ENCODE measurements around the gene HTR5A. TPM values are rescaled to one million over a fixed set of nuclear protein-coding genes. Genes with fewer than 3 reads are reported as not detected.

HTR5A gene
- total and polyA plus RNA-seq, 2 of the 13 experiments (the other 11 are each of a cell fraction or from before 2014, with no cell fraction given) = not detected

- DNase-seq (ENCODE audit: low spot score) = no peak
- in situ Hi-C loops (cut with HindIII; ENCODE audit: extremely low pct_ligation_motif_present, low pct_unique_long_range_greater_than_20kb) (no loop called here), intact Hi-C loops (cut with micrococcal nuclease; ENCODE audit: unreplicated experiment) (no loop called here)
- 75% methylated on average over 21 of the region's 43 CpGs for WGBS (ENCODE audit: low lambda C conversion rate)
- Histone ChIP-seq H2AFZ (ENCODE audit: low read length) (no peak overlapping the region), H3K27ac (ENCODE audit: extremely low read length, insufficient read depth, low read length) (no peak overlapping the region), H3K36me3 (replicated peaks in 1 of 2; ENCODE audit: control insufficient read depth in 1 of 2, insufficient read depth in 2 of 2, low read length in 2 of 2) (no peaks in the 10 kb centered on the region), H3K4me3 (replicated peaks in 1 of 3; ENCODE audit: insufficient read depth in 1 of 3, low read depth in 2 of 3, low read length in 3 of 3) (no peak overlapping the region), H3K9ac (ENCODE audit: insufficient read depth, low read depth, low read length) (no peak overlapping the region), H4K20me1 (ENCODE audit: insufficient read depth, low read length) (no peaks in the 10 kb centered on the region; the same call in 1 of the 2 replicates), H3K9me3 (ENCODE audit: low read length) (no peaks in the 10 kb centered on the region), H3K27me3 (ENCODE audit: control insufficient read depth in 1 of 2, insufficient read depth in 2 of 2, low read length in 2 of 2) (no peaks in the 10 kb centered on the region), H3K79me2 (ENCODE audit: insufficient read depth, low read length) (no peaks in the 10 kb centered on the region), H3K4me1 (ENCODE audit: insufficient read depth, low read length) (no peaks in the 10 kb centered on the region), H3K4me2 (ENCODE audit: low read depth, low read length) (no peak overlapping the region)
- BruUV-seq (replicated peaks) = no TSS peak
- POLR2A ChIA-PET = no interaction called here
- CTCF ChIA-PET (ENCODE audit: low intra/inter-chr PET ratio, low total read pairs) = no interaction called here
- no peak for FAIRE-seq
- ATAC-seq = no peak
- TF ChIP-seq ZSCAN9 (CRISPR knock-in tag; IDR thresholded peaks at IDR 0.05; ENCODE audit: borderline replicate concordance) (no peak), ZC3H4 (CRISPR knock-in tag; IDR thresholded peaks at IDR 0.05; ENCODE audit: borderline replicate concordance) (no peak), ZNF513 (CRISPR knock-in tag; conservative IDR thresholded peaks at IDR 0.05) (no peak), ZNF614 (CRISPR knock-in tag; IDR thresholded peaks at IDR 0.05; ENCODE audit: borderline replicate concordance) (no peak), HOXA3 (CRISPR knock-in tag; IDR thresholded peaks at IDR 0.05) (no peak), CREBL2 (CRISPR knock-in tag; IDR thresholded peaks at IDR 0.05; ENCODE audit: borderline replicate concordance) (no peak), ZNF512B (CRISPR knock-in tag; IDR thresholded peaks at IDR 0.05; ENCODE audit: borderline replicate concordance) (no peak), FOXP4 (CRISPR knock-in tag; IDR thresholded peaks at IDR 0.05) (no peak), POLR2AphosphoS5 (IDR thresholded peaks at IDR 0.05; ENCODE audit: low read depth, low read length) (no peak), HIC2 (CRISPR knock-in tag; IDR thresholded peaks at IDR 0.05; ENCODE audit: low read depth) (no peak), CAMTA2 (CRISPR knock-in tag; IDR thresholded peaks at IDR 0.05; ENCODE audit: borderline replicate concordance) (no peak), ZC3H13 (CRISPR knock-in tag; IDR thresholded peaks at IDR 0.05) (no peak), KDM5A (IDR thresholded peaks at IDR 0.05; ENCODE audit: borderline replicate concordance, low read length) (no peak), ZNF616 (CRISPR knock-in tag; IDR thresholded peaks at IDR 0.05; ENCODE audit: low read depth) (no peak), EED (CRISPR knock-in tag; IDR thresholded peaks at IDR 0.05) (no peak), ZSCAN20 (CRISPR knock-in tag; IDR thresholded peaks at IDR 0.05; ENCODE audit: borderline replicate concordance) (no peak), FOSL2 (CRISPR knock-in tag; IDR thresholded peaks at IDR 0.05) (no peak)
These were observed 1.1 kb downstream of the HTR5A start for GRCh38 chr7:155071121-155071651.
